Activated T-cell treated with anti-CD3 and anti-CD28 coated beads for 48 hours (primary cell): Measurements from ENCODE around the gene TRA2A.
"Not testable (repeated sequence)": the region's sequence is repeated elsewhere in the genome, so short reads cannot be mapped to it uniquely, and the experiment has no call there.

Experiments
- DNase-seq: peaks from one replicate; pipeline ENCODE4 v3.0.0-alpha.2; 2020; ENCODE audit warnings: low read depth

The TRA2A gene

GRCh38 chr7:23494009-23494408 is 37.8 kb downstream of the TRA2A start:
- DNase-seq, result no peak

GRCh38 chr7:23491502-23491901 is 40.3 kb downstream of the TRA2A start:
- no peak for DNase-seq

- peak; percentile 21 for DNase-seq
These were observed 41.2 kb downstream of the TRA2A start for GRCh38 chr7:23490357-23491135.

- not testable (repeated sequence) for DNase-seq
These were observed 43.1 kb downstream of the TRA2A start for GRCh38 chr7:23488714-23489113.

- no peak for DNase-seq
These were observed 44.1 kb downstream of the TRA2A start for GRCh38 chr7:23487670-23488069.

GRCh38 chr7:23486002-23486773 is 45.6 kb downstream of the TRA2A start:
- no peak for DNase-seq

- no peak for DNase-seq
These were observed 49.1 kb downstream of the TRA2A start for GRCh38 chr7:23482686-23483085.

GRCh38 chr7:23477962-23478866 is 53.6 kb downstream of the TRA2A start:
- DNase-seq, result no peak

GRCh38 chr7:23477157-23477499 is 54.7 kb downstream of the TRA2A start:
- no peak for DNase-seq

- no peak for DNase-seq
These were observed 55.3 kb downstream of the TRA2A start for GRCh38 chr7:23476286-23477156.

- DNase-seq, result no peak
These were observed 56.3 kb downstream of the TRA2A start for GRCh38 chr7:23475576-23475839.

GRCh38 chr7:23474829-23475575 is 56.8 kb downstream of the TRA2A start:
- DNase-seq, result no peak

- peak; percentile 86 for DNase-seq
These were observed 57.5 kb downstream of the TRA2A start for GRCh38 chr7:23474094-23474828.

- no peak for DNase-seq
These were observed 58.0 kb downstream of the TRA2A start for GRCh38 chr7:23473844-23474093.

- DNase-seq, result no peak
These were observed 58.6 kb downstream of the TRA2A start for GRCh38 chr7:23472956-23473843.

GRCh38 chr7:23472556-23472955 is 59.2 kb downstream of the TRA2A start:
- DNase-seq, result no peak

- DNase-seq, result no peak
These were observed 59.7 kb downstream of the TRA2A start for GRCh38 chr7:23472046-23472445.

- DNase-seq, result peak; percentile 30
These were observed 60.5 kb downstream of the TRA2A start for GRCh38 chr7:23471106-23471859.
